Measurements from ENCODE around the gene SMARCAD1. TPM values are rescaled to one million over a fixed set of nuclear protein-coding genes. Genes with fewer than 3 reads are reported as not detected.

The SMARCAD1 gene
- total RNA-seq, 2 donors from 2014 or later, result 18.0 to 18.4 TPM

DNA sequence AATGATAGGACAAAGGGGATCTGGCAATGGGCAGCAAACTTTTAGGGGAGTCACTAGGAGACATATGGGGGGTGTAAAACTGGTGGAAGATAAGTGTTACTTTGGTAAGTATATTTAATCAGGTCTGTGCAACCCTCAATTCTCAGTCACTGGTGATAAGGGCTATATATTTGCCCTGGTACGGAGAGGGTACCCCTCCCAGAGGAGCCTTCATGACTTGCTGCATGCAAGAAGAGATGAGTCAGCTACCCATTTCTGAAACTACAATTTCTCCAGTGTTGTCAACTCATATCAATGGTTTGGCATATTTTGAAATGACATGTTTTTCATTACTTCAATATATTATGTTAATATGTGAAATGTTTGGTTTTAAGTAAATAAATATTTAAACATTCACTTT is 14.3 kb downstream of the SMARCAD1 start:
- no peak for DNase-seq
- intact Hi-C loops (cut with DNase I, micrococcal nuclease), result no loop called here
- ATAC-seq, result no peak

GRCh38 chr4:94225449-94225848 is 17.8 kb downstream of the SMARCAD1 start:
- intact Hi-C loops (cut with DNase I, micrococcal nuclease), result no loop called here
- DNase-seq (no peak), ATAC-seq (no peak)

DNA sequence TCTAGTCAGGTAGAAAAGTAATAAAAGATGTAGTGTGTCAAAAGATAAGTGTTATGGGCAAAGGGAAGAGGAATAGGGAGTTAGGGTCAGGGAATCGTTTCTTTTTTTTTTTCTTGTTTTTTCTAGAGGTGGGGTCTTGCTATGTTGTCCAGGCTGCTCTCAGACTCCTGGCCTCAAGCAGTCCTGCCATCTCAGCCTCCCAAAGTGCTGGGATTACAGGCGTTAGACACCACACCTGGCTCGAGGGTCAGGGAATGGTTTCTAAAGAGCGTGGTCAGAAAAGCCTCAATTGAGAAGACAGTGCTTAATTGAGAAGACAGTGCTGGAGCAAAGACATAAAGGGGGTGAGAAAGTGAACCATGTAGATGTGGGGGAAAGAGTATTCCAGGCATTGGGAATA is 19.1 kb downstream of the SMARCAD1 start:
- intact Hi-C loops (cut with DNase I, micrococcal nuclease), result no loop called here
- DNase-seq (no peak), ATAC-seq (no peak)

DNA sequence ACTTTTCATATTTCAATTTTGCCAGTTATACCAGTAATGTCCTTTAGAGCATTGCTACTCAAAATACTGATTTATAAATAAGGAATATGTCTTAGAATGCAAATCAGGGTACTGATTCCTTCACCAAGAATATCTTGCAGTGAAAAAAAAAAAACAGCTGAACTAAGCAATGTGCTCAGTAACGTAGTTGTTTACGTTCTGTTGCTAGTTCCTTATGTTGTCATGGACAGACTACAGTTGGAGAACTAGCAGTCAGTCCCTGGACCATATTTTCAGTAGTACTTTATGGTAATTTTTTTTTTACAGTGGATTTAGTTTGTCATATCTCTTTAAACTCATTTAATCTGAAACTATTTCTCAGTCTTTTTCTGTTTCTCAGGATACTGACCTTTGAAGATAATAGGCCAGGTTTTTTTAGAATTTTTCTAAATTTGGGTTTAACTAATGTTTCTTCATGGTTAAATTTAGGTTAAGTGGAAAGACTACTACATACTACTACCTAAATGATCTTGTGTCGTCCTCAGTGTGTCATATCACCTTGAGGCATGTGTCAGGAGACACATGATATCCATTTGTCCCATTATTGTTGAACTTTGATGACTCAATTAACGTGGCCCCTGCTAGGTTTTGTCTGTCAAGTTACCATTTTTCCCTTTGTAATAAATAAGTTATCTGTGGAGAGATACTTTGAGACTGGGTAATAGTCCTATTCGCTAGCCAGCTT is 21.0 kb downstream of the SMARCAD1 start:
- intact Hi-C loops (cut with DNase I, micrococcal nuclease), result no loop called here
- ATAC-seq (no peak), DNase-seq (no peak)

DNA sequence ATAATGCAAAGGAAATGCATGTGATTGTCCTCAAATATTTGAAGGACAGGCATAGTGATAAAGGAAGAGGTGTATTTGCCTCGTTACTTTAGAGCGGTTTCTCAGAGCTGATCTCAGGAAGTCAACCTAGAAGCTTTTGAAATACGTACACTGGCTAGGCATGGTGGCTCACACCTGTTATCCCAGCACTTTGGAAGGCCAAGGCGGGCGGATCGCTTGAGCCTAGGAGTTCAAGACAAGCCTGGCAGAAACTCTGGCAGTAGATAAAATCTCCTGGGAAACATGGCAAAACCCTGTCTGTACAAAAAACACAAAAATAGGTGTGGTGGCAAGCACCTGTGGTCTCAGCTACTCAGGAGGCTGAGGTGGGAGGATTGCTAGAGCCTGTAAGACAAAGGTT is 24.9 kb downstream of the SMARCAD1 start:
- intact Hi-C loops (cut with DNase I, micrococcal nuclease), result no loop called here

GRCh38 chr4:94235825-94236224 is 28.2 kb downstream of the SMARCAD1 start:
- no peak for ATAC-seq
- DNase-seq, result no peak
- intact Hi-C loops (cut with DNase I, micrococcal nuclease), result no loop called here

More for the DNA sequence above, 24.9 kb downstream of the SMARCAD1 start:
- DNase-seq, result no peak
- ATAC-seq, result no peak

DNA sequence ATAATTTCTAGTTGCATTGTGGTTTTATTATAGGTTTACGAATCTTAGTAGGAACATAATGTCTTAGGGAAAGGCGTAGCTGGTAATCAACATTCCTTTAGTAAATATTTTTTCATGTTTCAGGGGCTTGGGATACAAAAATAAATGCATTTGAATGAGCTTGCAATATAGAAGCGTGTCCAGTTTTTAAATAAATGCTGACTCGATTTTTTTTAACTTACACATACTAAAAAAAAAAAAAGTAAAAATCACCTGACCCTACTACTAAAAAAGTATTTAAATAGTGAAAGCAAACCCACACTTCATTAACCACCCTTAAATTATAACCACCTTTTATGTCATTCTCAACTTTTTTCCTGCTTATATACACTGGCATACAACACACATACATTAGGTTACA is 29.6 kb downstream of the SMARCAD1 start:
- ATAC-seq (no peak), DNase-seq (no peak)
- intact Hi-C loops (cut with DNase I, micrococcal nuclease), result no loop called here

GRCh38 chr4:94238160-94238559 is 30.5 kb downstream of the SMARCAD1 start:
- DNase-seq (no peak), ATAC-seq (no peak)
- intact Hi-C loops (cut with DNase I, micrococcal nuclease), result no loop called here

- intact Hi-C loops (cut with DNase I, micrococcal nuclease), result no loop called here
- ATAC-seq (no peak), DNase-seq (no peak)
Observed at GRCh38 chr4:94240384-94240783, 32.7 kb downstream of the SMARCAD1 start.

DNA sequence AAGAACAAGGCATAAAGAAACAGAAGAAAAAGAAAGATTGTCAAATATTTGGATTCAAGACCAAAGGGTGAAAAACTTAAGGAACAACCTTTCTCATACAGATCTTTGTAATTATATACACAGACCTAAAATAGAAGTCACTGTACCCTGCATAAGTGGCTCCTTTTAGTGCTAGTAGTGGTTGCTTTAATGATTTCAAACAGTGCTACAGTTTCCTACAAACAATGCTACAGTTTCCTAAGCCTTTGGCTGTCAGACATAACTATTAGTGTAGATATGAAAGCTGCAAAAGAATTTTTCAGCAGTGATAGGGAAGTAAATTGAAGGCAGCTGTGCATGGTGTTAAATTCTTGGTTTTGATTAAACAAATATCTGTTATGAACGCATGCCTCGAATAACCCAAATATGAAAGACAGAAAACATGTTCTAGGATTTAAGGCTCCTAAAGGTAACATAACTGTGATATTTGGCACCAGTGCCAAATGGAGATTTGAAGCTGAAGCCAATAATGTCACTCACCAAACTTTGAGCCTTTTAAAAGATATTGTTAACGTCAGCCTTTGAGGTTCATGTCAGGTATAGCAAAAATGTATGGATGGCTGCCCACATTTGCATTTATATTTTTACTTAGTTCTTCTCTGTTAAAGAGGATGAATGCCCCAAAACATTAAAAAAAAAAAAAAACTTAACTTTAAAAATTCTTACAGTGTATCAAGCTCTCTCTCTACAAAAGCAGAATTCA is 36.6 kb downstream of the SMARCAD1 start:
- ATAC-seq (no peak), DNase-seq (no peak)
- intact Hi-C loops (cut with DNase I, micrococcal nuclease), result no loop called here

- no peak for ATAC-seq
- intact Hi-C loops (cut with DNase I, micrococcal nuclease), result no loop called here
- no peak for DNase-seq
Observed at GRCh38 chr4:94244829-94245185, 37.1 kb downstream of the SMARCAD1 start.

GRCh38 chr4:94251094-94251493 is 43.4 kb downstream of the SMARCAD1 start:
- DNase-seq, result no peak
- ATAC-seq, result no peak
- intact Hi-C loops (cut with DNase I, micrococcal nuclease), result no loop called here

- intact Hi-C loops (cut with DNase I, micrococcal nuclease), result no loop called here
- DNase-seq (no peak), ATAC-seq (no peak)
Observed at GRCh38 chr4:94253036-94253435, 45.4 kb downstream of the SMARCAD1 start.

- no peak for ATAC-seq
- DNase-seq, result no peak
- intact Hi-C loops (cut with DNase I, micrococcal nuclease), result no loop called here
Observed at GRCh38 chr4:94256144-94256783, 48.6 kb downstream of the SMARCAD1 start.

- ATAC-seq (no peak), DNase-seq (no peak)
- intact Hi-C loops (cut with DNase I, micrococcal nuclease), result no loop called here
Observed at GRCh38 chr4:94256828-94257227, 49.2 kb downstream of the SMARCAD1 start.

DNA sequence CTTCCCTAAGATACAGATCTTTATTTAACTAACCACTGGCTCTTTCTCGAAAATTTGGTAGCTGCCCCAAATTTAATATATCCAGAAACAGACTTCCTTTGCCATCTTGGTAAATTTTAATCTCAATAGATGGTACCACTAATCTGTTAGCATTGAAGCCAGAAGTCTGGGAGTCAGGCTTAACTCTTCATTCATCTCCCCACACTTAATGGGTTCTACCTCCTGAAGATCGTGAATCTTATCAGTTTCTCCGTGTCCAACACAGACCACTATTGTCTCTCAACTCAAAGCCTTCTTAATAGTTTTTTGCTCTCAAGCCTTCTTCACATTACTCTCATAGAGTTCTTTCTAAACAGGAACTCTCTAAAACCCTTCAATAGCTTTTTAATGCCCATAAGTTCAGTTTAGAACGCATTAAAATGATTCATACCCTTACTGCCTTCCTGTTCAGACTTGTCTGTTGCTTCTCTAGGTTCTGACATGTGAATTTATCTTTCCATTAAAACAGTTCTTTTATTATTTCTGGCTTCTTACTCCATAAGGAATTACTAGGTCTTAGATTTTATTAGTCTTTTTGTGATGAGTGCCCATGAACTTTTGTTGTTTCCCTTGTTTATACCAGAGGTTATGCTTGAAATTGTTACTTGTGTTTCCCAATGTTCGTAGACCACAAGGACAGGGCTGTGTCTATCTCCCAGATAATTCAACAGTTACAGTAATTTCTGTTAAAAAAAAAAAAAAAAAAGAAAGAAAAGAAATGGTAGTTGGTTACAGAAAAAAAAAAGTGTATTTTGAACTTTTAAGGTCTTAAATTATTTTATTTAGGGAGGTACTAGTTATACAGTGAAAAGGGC is 54.7 kb downstream of the SMARCAD1 start:
- ATAC-seq (no peak), DNase-seq (no peak)
- intact Hi-C loops (cut with DNase I, micrococcal nuclease), result no loop called here

- intact Hi-C loops (cut with DNase I, micrococcal nuclease), result no loop called here
- ATAC-seq (no peak), DNase-seq (no peak)
Observed at GRCh38 chr4:94267037-94267436, 59.4 kb downstream of the SMARCAD1 start.

DNA sequence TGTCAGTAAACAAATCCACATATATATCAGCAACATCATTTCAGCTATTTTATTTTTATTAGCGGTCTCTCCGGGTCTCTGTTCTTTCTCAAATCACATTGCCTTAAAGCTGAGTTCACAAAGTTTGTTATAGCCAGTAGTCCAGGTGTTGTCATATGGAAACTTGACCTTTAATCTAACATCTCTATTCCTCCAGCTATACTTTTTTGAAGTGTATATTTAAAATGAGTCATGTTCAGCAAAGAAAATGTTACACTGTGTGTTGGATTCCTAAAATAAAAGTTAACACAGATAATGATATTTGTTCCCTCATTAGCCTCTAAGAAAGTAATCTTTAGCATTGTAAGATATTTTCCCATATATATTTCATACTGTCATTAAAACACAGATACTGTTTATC is 63.6 kb downstream of the SMARCAD1 start:
- ATAC-seq, result no peak
- intact Hi-C loops (cut with DNase I, micrococcal nuclease), result no loop called here
- DNase-seq, result no peak

DNA sequence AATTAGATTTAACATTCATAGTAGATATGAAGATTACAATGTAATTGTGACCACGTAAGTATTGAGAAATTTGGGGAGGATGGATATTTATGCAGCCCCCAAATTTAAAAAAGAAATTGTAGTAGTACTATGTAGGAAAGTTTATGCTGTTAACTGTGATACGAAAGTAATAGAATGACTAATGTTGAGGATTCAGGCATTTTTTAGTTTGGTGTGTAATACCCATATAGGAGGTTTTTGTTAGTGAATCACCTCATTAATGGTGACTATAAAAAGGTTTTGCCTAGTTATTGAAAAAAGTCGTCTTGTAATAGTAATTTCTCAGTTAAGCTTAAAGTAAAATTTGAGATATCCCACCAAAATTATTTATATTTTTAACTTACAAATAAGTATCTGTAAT is 67.2 kb downstream of the SMARCAD1 start:
- ATAC-seq (no peak), DNase-seq (no peak)
- intact Hi-C loops (cut with DNase I, micrococcal nuclease), result no loop called here
